ENCODE measurements around the gene INSRR. TPM values are rescaled to one million over a fixed set of nuclear protein-coding genes. Genes with fewer than 3 reads are reported as not detected.

Gene INSRR
- total RNA-seq, 1 experiment from 2014 or later: 0.11 TPM

GRCh38 chr1:156857532-156857931 lies 1.4 kb downstream of the INSRR start (continued):
- no peak for TF ChIP-seq IRF1 (CRISPR knock-in tag; IDR thresholded peaks at IDR 0.05)

GRCh38 chr1:156856282-156856785 lies 2.6 kb downstream of the INSRR start:
- DNase-seq (ENCODE audit: low spot score): no peak

More at GRCh38 chr1:156856282-156856785, 2.6 kb downstream of the INSRR start:
- ChIA-PET CTCF (interaction anchor here (1.3 to 7.8 kb wide), 3 partner anchors 18 to 130 kb away, joined by 3 to 177 read pairs (median 66); no protein-coding TSS in a partner anchor), POLR2A (no interaction called here)
- peaks cover 7% of the 10 kb centered on the region for H3K4me1 Mint-ChIP-seq
- peaks cover 87% of the 10 kb centered on the region for H3K27me3 Mint-ChIP-seq (ENCODE audit: low read depth)
- H3K27ac Mint-ChIP-seq: no peak overlapping the region
- ATAC-seq: no peak
- TF ChIP-seq ZNF263 (CRISPR knock-in tag; IDR thresholded peaks at IDR 0.05; ENCODE audit: low read depth): no peak
- no peak for TF ChIP-seq NFYB (CRISPR knock-in tag; conservative IDR thresholded peaks at IDR 0.05; ENCODE audit: low read depth)
- no peak for TF ChIP-seq RORB (CRISPR knock-in tag; IDR thresholded peaks at IDR 0.05)
- TF ChIP-seq ZNF138 (CRISPR knock-in tag; conservative IDR thresholded peaks at IDR 0.05): no peak
- TF ChIP-seq TEAD1 (CRISPR knock-in tag; IDR thresholded peaks at IDR 0.05): no peak
- no peak for TF ChIP-seq AFF4 (CRISPR knock-in tag; IDR thresholded peaks at IDR 0.05; ENCODE audit: borderline replicate concordance)
- TF ChIP-seq AR (CRISPR knock-in tag; IDR thresholded peaks at IDR 0.05): no peak
- no peak for TF ChIP-seq SMAD4 (CRISPR knock-in tag; IDR thresholded peaks at IDR 0.05)
- TF ChIP-seq ZNF416 (CRISPR knock-in tag; IDR thresholded peaks at IDR 0.05): no peak
- TF ChIP-seq ZNF532 (CRISPR knock-in tag; IDR thresholded peaks at IDR 0.05; ENCODE audit: borderline replicate concordance): no peak
- no peak for TF ChIP-seq MAX (CRISPR knock-in tag; IDR thresholded peaks at IDR 0.05)
- no peak overlapping the region for H3K4me3 Mint-ChIP-seq
- H3K9me3 Mint-ChIP-seq: no peaks in the 10 kb centered on the region
- H3K36me3 Mint-ChIP-seq: no peaks in the 10 kb centered on the region
